Lung (tissue), 12 donors: ENCODE measurements around the gene RAMP3. TPM values are rescaled to one million over a fixed set of nuclear protein-coding genes. Genes with fewer than 3 reads are reported as not detected.

Source experiments
- ATAC-seq: fragments of 200-7000 bp; cut with Tn5 transposase; one replicate; pipeline ENCODE4 v1.9.1; 2020; ENCODE audit warnings: moderate number of reproducible peaks; ENCODE audit not compliant: insufficient read depth, low FRiP score
- DNase-seq, 3 donors: peaks; one replicate each; pipeline ENCODE4 v3.0.0-alpha.2; 2013 to 2017
- H3K27ac ChIP-seq, 2 donors: one replicate each; pipeline ENCODE4 v1.5.1; 2013; ENCODE audit warnings: mild to moderate bottlenecking in 2 of 2, moderate library complexity in 2 of 2, control low read depth in 1 of 2, inconsistent platforms in 1 of 2, low read depth in 1 of 2, low read length in 1 of 2
- H3K27me3 ChIP-seq, 3 donors: one replicate each; pipeline ENCODE4 v1.5.1; 2013; ENCODE audit warnings: low read length in 2 of 3; ENCODE audit not compliant: control insufficient read depth in 3 of 3, insufficient read depth in 3 of 3
- H3K36me3 ChIP-seq, 4 donors: one replicate each; pipeline ENCODE4 v1.5.1; 2013; ENCODE audit warnings: low read length in 4 of 4, mild to moderate bottlenecking in 1 of 4, moderate library complexity in 1 of 4; ENCODE audit not compliant: control insufficient read depth in 4 of 4, insufficient read depth in 4 of 4
- H3K4me1 ChIP-seq, 5 donors: one replicate each; pipeline ENCODE4 v1.5.1; 2013; ENCODE audit warnings: low read length in 5 of 5, mild to moderate bottlenecking in 2 of 5, moderate library complexity in 1 of 5; ENCODE audit not compliant: control insufficient read depth in 5 of 5, insufficient read depth in 5 of 5
- H3K4me3 ChIP-seq: one replicate; pipeline ENCODE4 v1.5.1; 2013; ENCODE audit warnings: mild to moderate bottlenecking, control low read depth, moderate library complexity
- H3K9ac ChIP-seq, 2 donors: one replicate each; pipeline ENCODE4 v1.5.1; 2013; ENCODE audit warnings: low read length in 2 of 2, control low read depth in 1 of 2; ENCODE audit not compliant: insufficient read depth in 1 of 2
- H3K9me3 ChIP-seq, 4 donors: one replicate each; pipeline ENCODE4 v1.5.1; 2013; ENCODE audit warnings: low read length in 3 of 4, mild to moderate bottlenecking in 1 of 4, moderate library complexity in 1 of 4; ENCODE audit not compliant: control insufficient read depth in 4 of 4, insufficient read depth in 3 of 4
- CTCF ChIP-seq: IDR thresholded peaks from 2 replicates; pipeline ENCODE4 v1.5.1; 2012; ENCODE audit warnings: mild to moderate bottlenecking; ENCODE audit errors: control extremely low read depth, extremely low read depth
- WGBS, 2 donors: extraction: QIAGEN DNeasy Blood & Tissue Kit; methylation state at CpG; one replicate each; pipeline ENCODE4 v1.1.7; 2013; 5-methylcytosine and 5-hydroxymethylcytosine counted together
- polyA plus RNA-seq, 2 donors: library from polyadenylated mRNA; stranded (reverse); fragments of 200-250 nt; gene quantifications; one replicate each; pipeline ENCODE4 v1.2.1, GENCODE V29; 2013
- total RNA-seq, 2 donors: library from RNA; depleted of rRNA in 1 of 2; stranded (reverse); fragments of >200 nt in 1 of 2; gene quantifications; one replicate each; pipeline ENCODE4 v1.2.1, GENCODE V29; 2014 to 2021
- donor health status: control.
- donor health status: control.
- donor health status: Bipolar disorder and iron deficiency.
- donor health status: healthy.
- donor health status: DM: yes; HTN: yes; CAD: no.

The RAMP3 gene
- total and polyA plus RNA-seq, 4 donors, result 47.3 to 116 (median 63.3) TPM

GRCh38 chr7:45148653-45148973 is 9.0 kb upstream of the RAMP3 start:
- Histone ChIP-seq H3K36me3 (no peaks in the 10 kb centered on the region), H3K27me3 (peaks cover 0 to 7% (median 2%) of the 10 kb centered on the region in 3 donors), H3K9ac (no peak overlapping the region), H3K9me3 (no peaks in the 10 kb centered on the region), H3K4me3 (no peak overlapping the region), H3K4me1 (no peaks in the 10 kb centered on the region), H3K27ac (no peak overlapping the region)
- ATAC-seq, result no peak
- DNase-seq, result no peak
- TF ChIP-seq CTCF, result no peak
- 77 to 93% methylated on average over 10 of the region's 10 CpGs for WGBS, 2 donors

GRCh38 chr7:45149606-45150005 is 8.0 kb upstream of the RAMP3 start:
- Histone ChIP-seq H3K4me3 (no peak overlapping the region), H3K9me3 (no peaks in the 10 kb centered on the region), H3K4me1 (no peaks in the 10 kb centered on the region), H3K27me3 (peaks cover 0 to 7% (median 2%) of the 10 kb centered on the region in 3 donors), H3K27ac (no peak overlapping the region), H3K9ac (no peak overlapping the region), H3K36me3 (no peaks in the 10 kb centered on the region)
- no peak for ATAC-seq
- peak in 1 of 3 donors; percentile 9 for DNase-seq
- no peak for TF ChIP-seq CTCF
- 80 to 81% methylated on average over 5 of the region's 5 CpGs for WGBS, 2 donors

GRCh38 chr7:45150199-45150598 is 7.4 kb upstream of the RAMP3 start:
- no peak for ATAC-seq
- H3K4me3 ChIP-seq, result no peak overlapping the region
- DNase-seq, result peak in 1 of 3 donors; percentile 9
- no peaks in the 10 kb centered on the region for H3K4me1 ChIP-seq
- H3K9me3 ChIP-seq, result no peaks in the 10 kb centered on the region
- H3K36me3 ChIP-seq, result no peaks in the 10 kb centered on the region
- peaks cover 0 to 7% (median 2%) of the 10 kb centered on the region in 3 donors for H3K27me3 ChIP-seq
- H3K9ac ChIP-seq, result no peak overlapping the region
- TF ChIP-seq CTCF, result no peak
- no peak overlapping the region for H3K27ac ChIP-seq
- WGBS, 2 donors, result 86 to 90% methylated on average over 11 of the region's 11 CpGs

GRCh38 chr7:45151131-45151684 is 6.4 kb upstream of the RAMP3 start:
- 74 to 81% methylated on average over 9 of the region's 9 CpGs for WGBS, 2 donors
- Histone ChIP-seq H3K9me3 (no peaks in the 10 kb centered on the region), H3K27ac (no peak overlapping the region), H3K27me3 (peaks cover 0 to 7% (median 2%) of the 10 kb centered on the region in 3 donors), H3K9ac (no peak overlapping the region), H3K4me1 (no peaks in the 10 kb centered on the region), H3K36me3 (no peaks in the 10 kb centered on the region), H3K4me3 (no peak overlapping the region)
- DNase-seq, result peak in 1 of 3 donors; percentile 8
- no peak for ATAC-seq
- no peak for TF ChIP-seq CTCF
